ENCODE results near the gene KIAA0753.

GRCh38 chr17:6681671-6682070, 41.2 kb upstream of the KIAA0753 start:
- TF ChIP-seq POLR2A (IDR thresholded peaks at IDR 0.05): no peak
- TF ChIP-seq CTCF (IDR thresholded peaks at IDR 0.05): no peak
